K562 (cell line): ENCODE data around the gene MMP21. TPM values are rescaled to one million over a fixed set of nuclear protein-coding genes. Genes with fewer than 3 reads are reported as not detected.

Source experiments
- ATAC-seq: fragments of 200-7000 bp; cut with Tn5 transposase; 3 replicates; pipeline ENCODE4 v1.9.1; 2020; ENCODE audit warnings: moderate library complexity
- BruUV-seq: library from RNA; stranded (reverse); fragments of 400-500 nt; replicated peaks from 2 replicates; lab custom pipeline; 2021; lab: Mats Ljungman, UMichigan
- CTCF ChIA-PET: fragments of 300-600 bp; formaldehyde crosslinking; extraction: SDS; loops from one replicate; lab custom pipeline; 2021; ENCODE audit warnings: low intra/inter-chr PET ratio; lab: Yijun Ruan, JAX
- POLR2A ChIA-PET: fragments of 300-600, 350-650 bp; sonication (Branson Sonifier 250); formaldehyde crosslinking; extraction: SDS; loops from one replicate; lab custom pipeline; 2021; ENCODE audit warnings: antibody characterized with exemption, inconsistent platforms; lab: Yijun Ruan, JAX
- DNase-seq, 4 experiments: peaks; one replicate each; pipeline versions ENCODE4 v3.0.0 to v3.0.0-alpha.2; 2011 to 2018; ENCODE audit warnings: low spot score in 3 of 4, mixed read lengths in 3 of 4; ENCODE audit errors: extremely low read depth in 1 of 4
- FAIRE-seq: peaks from 2 replicates; lab custom pipeline; 2011; peaks lifted over from hg19 to GRCh38; lab: Jason Lieb, UNC
- H2AFZ ChIP-seq: 2 replicates; pipeline ENCODE4 v1.6.0; 2011; ENCODE audit warnings: low read depth, low read length, control low read depth, inconsistent platforms
- H3K27ac ChIP-seq: fragments of 200-600 bp; 3 replicates; pipeline ENCODE4 v1.8.0; 2011; ENCODE audit warnings: low read depth, mild to moderate bottlenecking, control low read depth, inconsistent platforms, low read length, moderate library complexity, mixed read lengths; ENCODE audit errors: extremely low read depth
- H3K27me3 ChIP-seq, 2 experiments: fragments of 300-600 bp in 1 of 2; 2 replicates in 1 of 2; 3 replicates in 1 of 2; pipeline versions ENCODE4 v1.6.0 to v1.8.0; 2011; ENCODE audit warnings: inconsistent platforms in 2 of 2, low read length in 2 of 2, mild to moderate bottlenecking in 1 of 2, mixed read lengths in 1 of 2, moderate library complexity in 1 of 2; ENCODE audit not compliant: control insufficient read depth in 2 of 2, insufficient read depth in 2 of 2
- H3K36me3 ChIP-seq: fragments of 300-600 bp; 3 replicates; pipeline ENCODE4 v1.8.0; 2011; ENCODE audit warnings: mild to moderate bottlenecking, low read length, inconsistent platforms; ENCODE audit not compliant: control insufficient read depth, insufficient read depth
- H3K4me1 ChIP-seq, 2 experiments: fragments of 200-600 bp in 1 of 2; replicated peaks in 1 of 2; 2 replicates in 1 of 2; 3 replicates in 1 of 2; pipeline versions ENCODE4 v1.5.1 to v1.8.0; 2011; ENCODE audit warnings: inconsistent platforms in 2 of 2, low read length in 2 of 2, mild to moderate bottlenecking in 1 of 2, mixed read lengths in 1 of 2, moderate library complexity in 1 of 2; ENCODE audit not compliant: control insufficient read depth in 2 of 2, insufficient read depth in 2 of 2
- H3K4me2 ChIP-seq: 2 replicates; pipeline ENCODE4 v1.6.1; 2011; ENCODE audit warnings: low read length, control low read depth, inconsistent platforms, mixed read lengths; ENCODE audit not compliant: insufficient read depth
- H3K4me3 ChIP-seq: fragments of 200-600 bp; sonication (generic), shearing (Covaris generic); 2 replicates; pipeline ENCODE4 v1.5.1; 2016; ENCODE audit warnings: control low read depth, inconsistent platforms
- H3K79me2 ChIP-seq: fragments of 200-600 bp; 3 replicates; pipeline ENCODE4 v1.8.0; 2011; ENCODE audit warnings: low read length, inconsistent platforms; ENCODE audit not compliant: control insufficient read depth, insufficient read depth
- H3K9ac ChIP-seq, 2 experiments: 2 replicates each; pipeline versions ENCODE4 v1.6.0 to v1.6.1; 2011; ENCODE audit warnings: low read depth in 2 of 2, low read length in 2 of 2, control low read depth in 1 of 2, inconsistent platforms in 1 of 2, mild to moderate bottlenecking in 1 of 2, mixed read lengths in 1 of 2; ENCODE audit not compliant: insufficient read depth in 1 of 2
- H3K9me1 ChIP-seq: one replicate; pipeline ENCODE4 v1.6.0; 2011; ENCODE audit warnings: inconsistent platforms, mild to moderate bottlenecking, low read length, moderate library complexity; ENCODE audit not compliant: control insufficient read depth, insufficient read depth
- H3K9me3 ChIP-seq: replicated peaks from 2 replicates; pipeline ENCODE4 v1.5.1; 2011; ENCODE audit warnings: low read depth, low read length, inconsistent platforms; ENCODE audit not compliant: control insufficient read depth, insufficient read depth
- H4K20me1 ChIP-seq: replicated peaks from 2 replicates; pipeline ENCODE4 v1.6.1; 2011; ENCODE audit warnings: low read length, inconsistent platforms, mixed read lengths; ENCODE audit not compliant: control insufficient read depth, insufficient read depth
- GTF2A2 ChIP-seq: IDR thresholded peaks from 2 replicates; pipeline ENCODE4 v1.6.1; 2016; ENCODE audit warnings: mild to moderate bottlenecking, missing genetic modification characterization, missing compliant biosample characterization
- PHB2 ChIP-seq: fragments of 450-650 bp; IDR thresholded peaks from 2 replicates; pipeline ENCODE4 v1.6.1; 2017; ENCODE audit warnings: low read depth
- SPI1 ChIP-seq: IDR thresholded peaks from 2 replicates; pipeline ENCODE4 v1.6.1; 2011; ENCODE audit warnings: low read depth, low read length, control low read depth, borderline replicate concordance
- ZFP36 ChIP-seq: fragments of 150-350 bp; IDR thresholded peaks from 2 replicates; pipeline ENCODE4 v1.6.1; 2018; ENCODE audit warnings: low read length, low read depth; ENCODE audit not compliant: partially characterized antibody
- WGBS: fragments of 100-300 bp; shearing (Covaris generic); methylation state at CpG from one replicate; pipeline ENCODE4 v1.1.6; 2016; ENCODE audit warnings: low coverage, mixed read lengths; ENCODE audit not compliant: insufficient coverage; ENCODE audit errors: missing lambda C conversion rate; 5-methylcytosine and 5-hydroxymethylcytosine counted together
- in situ Hi-C: fragments of 300-500 bp; cut with MboI; formaldehyde crosslinking; loops from 4 replicates; pipeline ENCODE4 v1.15.0; 2018; ENCODE audit warnings: inconsistent platforms, mixed read lengths
- intact Hi-C: fragments of 100-400 bp; cut with micrococcal nuclease; formaldehyde crosslinking; loops from 2 replicates; pipeline ENCODE4 v1.14.2; 2022
- polyA plus RNA-seq, 8 experiments: library from polyadenylated mRNA; depleted of rRNA in 4 of 8; stranded (reverse) in 5 of 8; unstranded in 3 of 8; fragments of >200 nt; fragmentation: Nextera tagmentation in 2 of 8; fragmentation: Illumina TruSeq in 1 of 8; extraction: Ambion mirVana in 2 of 8; extraction: Trizol in 1 of 8; gene quantifications; 2 replicates each; pipeline versions ENCODE4 v1.2.1 to v1.2.3, GENCODE V29; 2011 to 2014; ENCODE audit warnings: inconsistent platforms in 1 of 8, missing spikeins in 1 of 8
- total RNA-seq, 7 experiments: library from RNA; depleted of rRNA in 6 of 7; stranded (reverse); fragments of >200 nt in 6 of 7; fragmentation: Illumina TruSeq in 2 of 7; extraction: Trizol in 2 of 7; gene quantifications; 2 replicates each; pipeline versions ENCODE4 v1.2.1 to v1.2.3, GENCODE V29; 2011 to 2021; ENCODE audit warnings: low replicate concordance in 1 of 7
- TF ChIP-seq, protein P1 (sequence below): fragments of 450-650 bp; IDR thresholded peaks from 2 replicates; pipeline ENCODE4 v1.6.1; 2016; ENCODE audit warnings: missing biosample characterization, missing genetic modification characterization
- TF ChIP-seq, protein P2 (sequence below): sonication (generic); formaldehyde crosslinking; IDR thresholded peaks from 2 replicates; pipeline ENCODE4 v1.9.0; 2022; ENCODE audit warnings: mild to moderate bottlenecking, missing genetic modification reagents
- TF ChIP-seq, protein P3 (sequence below): fragments of 250-450 bp; sonication (Bioruptor Pico); IDR thresholded peaks from 2 replicates; pipeline ENCODE4 v1.8.0; 2021; ENCODE audit warnings: borderline replicate concordance, mild to moderate bottlenecking, moderate library complexity; ENCODE audit not compliant: poor library complexity, severe bottlenecking
- TF ChIP-seq, protein P4 (sequence below), 2 experiments: fragments of 450-650 bp in 1 of 2; sonication (generic) in 1 of 2; formaldehyde crosslinking in 1 of 2; IDR thresholded peaks in 1 of 2; conservative IDR thresholded peaks in 1 of 2; 2 replicates each; pipeline versions ENCODE4 v1.6.1 to v1.8.1; 2016 to 2023; ENCODE audit warnings: mild to moderate bottlenecking in 2 of 2, moderate library complexity in 2 of 2, inconsistent platforms in 1 of 2, missing genetic modification reagents in 1 of 2

The MMP21 gene
- total and polyA plus RNA-seq, 9 of the 15 experiments (the other 6 are each of a cell fraction or from before 2014, with no cell fraction given), result not detected

DNA sequence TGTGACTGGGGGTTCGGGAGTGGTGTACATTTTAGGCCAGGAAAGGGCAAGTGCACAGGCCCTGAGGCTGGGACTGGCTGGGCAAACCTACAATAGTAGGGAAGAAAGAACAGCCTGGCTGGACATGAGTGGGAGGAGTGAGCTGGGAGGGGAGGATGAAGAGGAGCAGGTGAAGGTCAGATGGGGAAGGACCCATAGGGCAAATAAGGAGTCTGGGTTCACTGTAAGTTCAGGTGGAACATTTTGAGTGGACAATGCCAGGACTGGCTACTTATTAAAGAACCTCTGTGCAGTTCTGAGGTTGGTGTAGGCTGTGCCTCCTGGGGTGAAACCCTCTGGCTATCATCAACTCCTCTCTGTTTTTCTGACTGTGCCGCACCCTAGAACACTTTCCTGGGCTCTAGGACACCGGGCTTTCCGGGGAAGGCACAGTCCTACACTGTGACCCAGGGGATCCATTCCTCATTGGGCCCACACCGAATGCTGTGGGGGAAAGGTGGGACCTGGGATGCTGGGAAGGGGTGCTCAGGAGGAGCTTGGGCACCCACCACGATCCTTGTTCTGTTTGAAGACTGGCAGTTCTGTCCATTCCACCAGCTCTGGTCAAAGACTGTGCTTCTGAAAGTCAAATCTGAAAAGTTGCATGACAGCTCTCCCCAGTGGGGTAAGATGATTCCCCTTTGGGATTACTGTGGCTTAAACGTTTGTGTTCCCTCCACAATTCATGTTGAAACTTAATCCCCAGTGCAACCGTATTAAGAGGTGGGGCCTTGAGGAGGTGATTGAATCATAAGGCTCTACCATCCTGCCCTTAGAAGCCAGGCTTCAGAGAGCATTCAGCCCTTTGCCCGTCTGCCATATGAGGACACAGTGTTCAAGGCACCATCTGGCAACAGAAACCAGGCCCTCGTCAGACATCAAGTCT, 4.0 kb upstream of the MMP21 start:
- POLR2A ChIA-PET, result no interaction called here
- Histone ChIP-seq H3K4me2 (no peak overlapping the region), H2AFZ (no peak overlapping the region), H3K79me2 (no peaks in the 10 kb centered on the region), H3K4me1 (peaks cover 0 to 9% of the 10 kb centered on the region in 2 experiments; a peak in 2 of 5 replicates), H3K27ac (no peak overlapping the region), H3K9ac (no peak overlapping the region), H3K4me3 (no peak overlapping the region), H4K20me1 (no peaks in the 10 kb centered on the region), H3K9me3 (no peaks in the 10 kb centered on the region), H3K27me3 (no peaks in the 10 kb centered on the region), H3K36me3 (no peaks in the 10 kb centered on the region), H3K9me1 (no peaks in the 10 kb centered on the region)
- in situ Hi-C loops (no loop called here), intact Hi-C loops (no loop called here)
- no peak for ATAC-seq
- no peak for FAIRE-seq
- TF ChIP-seq, protein P1, sequence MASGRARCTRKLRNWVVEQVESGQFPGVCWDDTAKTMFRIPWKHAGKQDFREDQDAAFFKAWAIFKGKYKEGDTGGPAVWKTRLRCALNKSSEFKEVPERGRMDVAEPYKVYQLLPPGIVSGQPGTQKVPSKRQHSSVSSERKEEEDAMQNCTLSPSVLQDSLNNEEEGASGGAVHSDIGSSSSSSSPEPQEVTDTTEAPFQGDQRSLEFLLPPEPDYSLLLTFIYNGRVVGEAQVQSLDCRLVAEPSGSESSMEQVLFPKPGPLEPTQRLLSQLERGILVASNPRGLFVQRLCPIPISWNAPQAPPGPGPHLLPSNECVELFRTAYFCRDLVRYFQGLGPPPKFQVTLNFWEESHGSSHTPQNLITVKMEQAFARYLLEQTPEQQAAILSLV (tag), result no peak
- TF ChIP-seq SPI1 (no peak), PHB2 (no peak), GTF2A2 (tag) (no peak), ZFP36 (no peak)
- TF ChIP-seq, protein P2, sequence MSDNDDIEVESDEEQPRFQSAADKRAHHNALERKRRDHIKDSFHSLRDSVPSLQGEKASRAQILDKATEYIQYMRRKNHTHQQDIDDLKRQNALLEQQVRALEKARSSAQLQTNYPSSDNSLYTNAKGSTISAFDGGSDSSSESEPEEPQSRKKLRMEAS (CRISPR knock-in tag), result no peak
- TF ChIP-seq, protein P3, sequence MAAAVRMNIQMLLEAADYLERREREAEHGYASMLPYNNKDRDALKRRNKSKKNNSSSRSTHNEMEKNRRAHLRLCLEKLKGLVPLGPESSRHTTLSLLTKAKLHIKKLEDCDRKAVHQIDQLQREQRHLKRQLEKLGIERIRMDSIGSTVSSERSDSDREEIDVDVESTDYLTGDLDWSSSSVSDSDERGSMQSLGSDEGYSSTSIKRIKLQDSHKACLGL, result no peak
- TF ChIP-seq, protein P4, sequence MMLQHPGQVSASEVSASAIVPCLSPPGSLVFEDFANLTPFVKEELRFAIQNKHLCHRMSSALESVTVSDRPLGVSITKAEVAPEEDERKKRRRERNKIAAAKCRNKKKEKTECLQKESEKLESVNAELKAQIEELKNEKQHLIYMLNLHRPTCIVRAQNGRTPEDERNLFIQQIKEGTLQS (IDR thresholded peaks at IDR 0.05), result no peak
- TF ChIP-seq, protein P4 (CRISPR knock-in tag; conservative IDR thresholded peaks at IDR 0.05), result no peak
- no TSS peak for BruUV-seq
- CTCF ChIA-PET, result no interaction called here
- no peak for DNase-seq
- 12% methylated on average over 8 of the region's 10 CpGs for WGBS
